Esophagus muscularis mucosa (tissue), 4 donors: ENCODE measurements around the gene KIRREL3.

Experiments
- CTCF ChIP-seq, 3 experiments: fragments of 200-600 bp in 2 of 3; fragments of 450-650 bp in 1 of 3; sonication (generic) in 2 of 3; IDR thresholded peaks; one replicate each; pipeline ENCODE4 v1.5.1; 2017 to 2019; ENCODE audit warnings: antibody characterized with exemption in 3 of 3, mild to moderate bottlenecking in 2 of 3, moderate library complexity in 1 of 3
- EP300 ChIP-seq: sonication (generic); formaldehyde crosslinking; IDR thresholded peaks from one replicate; pipeline ENCODE4 v1.6.1; 2017; ENCODE audit warnings: antibody characterized with exemption
- POLR2A ChIP-seq: fragments of 450-650 bp; IDR thresholded peaks from one replicate; pipeline ENCODE4 v1.6.1; 2017; ENCODE audit warnings: antibody characterized with exemption, moderate library complexity, mild to moderate bottlenecking, low read depth

- no peak for TF ChIP-seq POLR2A
- no peak for TF ChIP-seq CTCF (IDR thresholded peaks at IDR 0.05)
- no peak for TF ChIP-seq EP300
These were observed 520.6 kb downstream of the KIRREL3 start for GRCh38 chr11:126480015-126480409.
